Measurements from ENCODE around the gene RAB27B.
"Not testable (repeated sequence)": the region's sequence is repeated elsewhere in the genome, so short reads cannot be mapped to it uniquely, and the experiment has no call there.

RAB27B gene

DNA sequence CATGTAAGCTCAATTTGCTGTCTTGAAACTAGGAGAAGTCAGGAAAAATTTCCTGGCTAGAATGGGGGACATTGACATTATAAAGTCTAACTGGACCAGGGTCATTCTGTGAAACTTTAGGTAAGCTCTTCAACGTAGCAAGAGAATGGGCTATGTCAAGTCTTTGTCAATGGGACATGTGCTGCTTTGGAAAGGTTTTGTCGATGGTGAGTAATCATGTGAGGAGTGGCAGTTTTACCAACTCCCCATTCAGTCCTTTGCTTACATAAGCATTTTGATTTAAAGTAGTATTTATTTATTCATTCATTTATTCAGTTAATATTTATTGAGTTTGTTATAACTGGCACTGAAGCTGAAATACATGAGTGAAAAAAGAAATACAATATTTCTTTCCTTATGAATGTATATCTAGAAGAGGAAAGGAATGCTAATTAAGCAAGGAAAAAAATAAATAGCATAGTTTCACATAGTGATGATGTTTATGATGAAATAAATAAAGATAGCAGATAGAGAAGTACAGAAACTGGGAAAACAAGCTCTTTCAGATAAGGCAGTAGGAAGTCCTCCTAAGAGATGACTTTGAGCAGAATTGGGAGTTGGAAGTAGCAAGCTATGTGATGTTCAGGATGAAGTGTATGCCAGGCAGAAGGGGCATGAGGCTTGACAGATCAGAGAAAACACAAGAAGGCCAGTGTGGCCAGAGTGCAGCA is 25.4 kb upstream of the RAB27B start:
- no peak overlapping the region for H3K4me3 ChIP-seq (ENCODE audit: low read depth, low read length)
- TF ChIP-seq CTCF (conservative IDR thresholded peaks at IDR 0.05; ENCODE audit: low read depth, low read length), result no peak
- DNase-seq (ENCODE audit: low read depth), result no peak

GRCh38 chr18:54805571-54806334 is 22.5 kb upstream of the RAB27B start:
- TF ChIP-seq CTCF (conservative IDR thresholded peaks at IDR 0.05; ENCODE audit: low read depth, low read length), result no peak
- no peak overlapping the region for H3K4me3 ChIP-seq (ENCODE audit: low read depth, low read length)
- peak; percentile 96 for DNase-seq (ENCODE audit: low read depth)

DNA sequence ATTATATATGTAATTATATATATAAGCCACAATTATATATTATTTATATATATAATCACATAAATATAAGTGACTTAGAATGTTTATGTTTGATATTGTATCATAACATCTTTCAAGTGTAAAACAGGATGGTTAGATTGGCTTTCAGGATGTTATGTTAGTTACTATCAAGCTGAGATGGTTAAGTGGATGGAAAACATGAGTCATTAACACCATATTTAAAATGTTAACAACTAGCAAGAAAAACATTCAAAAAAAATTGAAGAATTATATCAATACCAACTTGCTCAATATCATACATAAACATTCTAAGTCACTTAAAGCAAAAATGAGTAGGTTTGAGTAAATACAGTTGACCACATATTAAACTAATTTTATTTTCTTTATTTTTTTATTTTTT is 21.8 kb upstream of the RAB27B start:
- no peak overlapping the region for H3K4me3 ChIP-seq (ENCODE audit: low read depth, low read length)
- peak; percentile 84 for DNase-seq (ENCODE audit: low read depth)
- TF ChIP-seq CTCF (conservative IDR thresholded peaks at IDR 0.05; ENCODE audit: low read depth, low read length), result no peak

- DNase-seq (ENCODE audit: low read depth), result no peak
- TF ChIP-seq CTCF (conservative IDR thresholded peaks at IDR 0.05; ENCODE audit: low read depth, low read length), result no peak
- no peak overlapping the region for H3K4me3 ChIP-seq (ENCODE audit: low read depth, low read length)
Measured at GRCh38 chr18:54807303-54807702, 21.0 kb upstream of the RAB27B start.

GRCh38 chr18:54810662-54811061 is 17.6 kb upstream of the RAB27B start:
- DNase-seq (ENCODE audit: low read depth); H3K4me3 ChIP-seq (ENCODE audit: low read depth, low read length): not testable (repeated sequence)

DNA sequence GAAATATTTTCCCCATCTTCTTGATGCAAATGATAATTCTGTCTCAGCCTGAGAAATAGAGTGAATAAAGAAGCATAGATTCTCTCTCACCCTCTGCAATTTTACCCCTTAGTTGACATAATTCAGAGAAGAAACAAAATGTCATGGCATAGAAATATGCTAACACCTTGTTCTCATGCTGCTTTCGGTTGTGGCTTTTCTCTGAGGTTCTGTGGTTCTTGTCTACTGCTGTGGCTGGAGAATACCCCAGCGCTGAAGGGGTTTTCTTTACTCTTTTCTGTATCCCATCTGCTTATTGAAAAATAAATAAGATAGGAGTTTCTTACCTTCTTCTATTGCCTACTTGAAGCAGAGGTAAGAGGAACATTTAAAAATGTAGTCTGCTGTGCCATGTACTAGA is 15.4 kb upstream of the RAB27B start:
- no peak for DNase-seq (ENCODE audit: low read depth)
- no peak for TF ChIP-seq CTCF (conservative IDR thresholded peaks at IDR 0.05; ENCODE audit: low read depth, low read length)
- no peak overlapping the region for H3K4me3 ChIP-seq (ENCODE audit: low read depth, low read length)

DNA sequence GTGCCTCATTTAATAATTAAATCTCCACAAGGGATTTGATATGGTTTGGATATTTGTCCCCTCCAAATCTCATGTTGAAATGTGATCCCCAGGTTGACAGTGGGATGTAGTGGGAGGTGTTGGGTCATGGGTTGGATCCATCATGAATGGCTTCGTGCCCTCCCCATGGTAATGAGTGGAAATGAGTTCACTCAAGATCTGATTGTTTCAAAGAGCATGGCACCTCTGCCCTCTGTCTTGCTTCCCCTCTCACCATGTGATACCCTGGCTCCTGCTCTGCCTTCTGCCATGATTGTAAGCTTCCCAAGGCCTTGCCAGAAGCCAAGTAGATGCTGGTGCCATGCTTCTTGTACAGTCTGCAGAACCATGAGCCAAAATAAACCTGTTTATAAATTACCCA is 15.0 kb upstream of the RAB27B start:
- no peak overlapping the region for H3K4me3 ChIP-seq (ENCODE audit: low read depth, low read length)
- DNase-seq (ENCODE audit: low read depth), result no peak
- no peak for TF ChIP-seq CTCF (conservative IDR thresholded peaks at IDR 0.05; ENCODE audit: low read depth, low read length)

All from choroid plexus epithelial cell (primary cell).